CD14-positive monocyte (primary cell): ENCODE data around the gene MIER3. TPM values are rescaled to one million over a fixed set of nuclear protein-coding genes. Genes with fewer than 3 reads are reported as not detected.

ENCODE experiments used
- DNase-seq, 3 donors: peaks; one replicate each; pipeline ENCODE4 v3.0.0-alpha.2; 2011 to 2022
- H2AFZ ChIP-seq: 2 replicates; pipeline ENCODE4 v1.6.0; 2012; ENCODE audit warnings: mild to moderate bottlenecking, low read depth, low read length, inconsistent platforms; ENCODE audit not compliant: insufficient read depth, poor library complexity, severe bottlenecking
- H3K27ac ChIP-seq, 2 donors: 1 replicate in 1 of 2; 2 replicates in 1 of 2; pipeline ENCODE4 v1.5.1; 2012 to 2013; ENCODE audit warnings: low read length in 2 of 2, control low read depth in 1 of 2, inconsistent platforms in 1 of 2, low read depth in 1 of 2, mild to moderate bottlenecking in 1 of 2
- H3K27me3 ChIP-seq, 2 donors: one replicate each; pipeline versions ENCODE4 v1.6.0 to v1.6.1; 2011 to 2013; ENCODE audit warnings: low read length in 2 of 2; ENCODE audit not compliant: control insufficient read depth in 2 of 2, insufficient read depth in 2 of 2
- H3K36me3 ChIP-seq, 2 donors: replicated peaks in 1 of 2; 1 replicate in 1 of 2; 2 replicates in 1 of 2; pipeline versions ENCODE4 v1.5.1 to v1.6.1; 2012 to 2013; ENCODE audit warnings: low read length in 2 of 2, control low read depth in 1 of 2, inconsistent platforms in 1 of 2, mild to moderate bottlenecking in 1 of 2; ENCODE audit not compliant: insufficient read depth in 2 of 2, control insufficient read depth in 1 of 2
- H3K4me1 ChIP-seq, 2 donors: 1 replicate in 1 of 2; 2 replicates in 1 of 2; pipeline versions ENCODE4 v1.5.1 to v1.6.1; 2012 to 2013; ENCODE audit warnings: low read length in 2 of 2, control low read depth in 1 of 2, inconsistent platforms in 1 of 2, mild to moderate bottlenecking in 1 of 2, moderate library complexity in 1 of 2; ENCODE audit not compliant: insufficient read depth in 2 of 2, control insufficient read depth in 1 of 2
- H3K4me2 ChIP-seq: replicated peaks from 2 replicates; pipeline ENCODE3; 2012; ENCODE audit warnings: low read length, moderate library complexity, mild to moderate bottlenecking; ENCODE audit not compliant: poor library complexity, severe bottlenecking; ENCODE audit errors: extremely low read depth
- H3K4me3 ChIP-seq, 3 experiments: fragments of 200-600 bp in 1 of 3; sonication (generic) in 1 of 3; replicated peaks in 1 of 3; 1 replicate in 2 of 3; 2 replicates in 1 of 3; pipeline ENCODE4 v1.5.1; 2011 to 2013; ENCODE audit warnings: low read length in 3 of 3, mild to moderate bottlenecking in 3 of 3, control low read depth in 2 of 3, low read depth in 2 of 3, inconsistent platforms in 1 of 3, moderate library complexity in 1 of 3
- H3K79me2 ChIP-seq: 2 replicates; pipeline ENCODE4 v1.6.0; 2012; ENCODE audit warnings: mild to moderate bottlenecking, control low read depth, inconsistent platforms, low read length, moderate library complexity; ENCODE audit not compliant: insufficient read depth
- H3K9ac ChIP-seq: 2 replicates; pipeline ENCODE4 v1.6.0; 2017; ENCODE audit warnings: low read length, mild to moderate bottlenecking; ENCODE audit not compliant: insufficient read depth, poor library complexity, severe bottlenecking
- H3K9me3 ChIP-seq, 2 donors: replicated peaks in 1 of 2; 1 replicate in 1 of 2; 2 replicates in 1 of 2; pipeline versions ENCODE4 v1.5.1 to v1.6.1; 2012 to 2013; ENCODE audit warnings: low read length in 2 of 2, control low read depth in 1 of 2; ENCODE audit not compliant: control insufficient read depth in 1 of 2, insufficient read depth in 1 of 2
- H4K20me1 ChIP-seq: 2 replicates; pipeline ENCODE4 v1.6.0; 2012; ENCODE audit warnings: mild to moderate bottlenecking, low read length, control low read depth, moderate library complexity; ENCODE audit not compliant: insufficient read depth
- H3K27ac Mint-ChIP-seq, 7 donors: one replicate each; pipeline ENCODE4 v1.8.0; 2020; ENCODE audit warnings: mild to moderate bottlenecking in 7 of 7, mixed read lengths in 7 of 7, moderate library complexity in 6 of 7, inconsistent platforms in 2 of 7
- H3K27me3 Mint-ChIP-seq, 3 donors: one replicate each; pipeline ENCODE4 v1.8.0; 2021 to 2022; ENCODE audit warnings: low read depth in 3 of 3, mild to moderate bottlenecking in 3 of 3, mixed read lengths in 3 of 3, moderate library complexity in 3 of 3, inconsistent platforms in 1 of 3
- H3K36me3 Mint-ChIP-seq, 2 donors: one replicate each; pipeline ENCODE4 v1.8.0; 2020; ENCODE audit warnings: mixed read lengths in 2 of 2, inconsistent platforms in 1 of 2, mild to moderate bottlenecking in 1 of 2
- H3K4me1 Mint-ChIP-seq: one replicate; pipeline ENCODE4 v1.8.0; 2020; ENCODE audit warnings: mild to moderate bottlenecking, mixed read lengths
- H3K4me3 Mint-ChIP-seq, 2 donors: one replicate each; pipeline ENCODE4 v1.8.0; 2020; ENCODE audit warnings: mild to moderate bottlenecking in 2 of 2, mixed read lengths in 2 of 2, moderate library complexity in 1 of 2
- H3K9me3 Mint-ChIP-seq, 7 donors: one replicate each; pipeline ENCODE4 v1.8.0; 2020 to 2022; ENCODE audit warnings: mixed read lengths in 7 of 7, mild to moderate bottlenecking in 6 of 7, moderate library complexity in 6 of 7, inconsistent platforms in 2 of 7
- whole genome bisulfite sequencing: methylation state at CpG from one replicate; pipeline ENCODE4 v1.1.5; 2013; ENCODE audit warnings: missing lambda C conversion rate; ENCODE audit not compliant: insufficient coverage; 5-methylcytosine and 5-hydroxymethylcytosine counted together
- intact Hi-C, 2 donors: fragments of 100-400 bp; cut with micrococcal nuclease; formaldehyde crosslinking; loops; one replicate each; pipeline versions ENCODE4 v1.15.0 to v1.15.1; 2023
- polyA plus RNA-seq, 3 donors: library from polyadenylated mRNA; depleted of rRNA in 1 of 3; unstranded in 2 of 3; stranded (reverse) in 1 of 3; fragments of 300-500 nt in 2 of 3; fragments of >200 nt in 1 of 3; fragmentation: Illumina TruSeq in 2 of 3; gene quantifications; 1 replicate in 2 of 3; 2 replicates in 1 of 3; pipeline ENCODE4 v1.2.3, GENCODE V29; 2012 to 2021
- TF ChIP-seq, protein P1 (sequence below): fragments of 200-600 bp; IDR thresholded peaks from one replicate; pipeline ENCODE4 v1.8.0; 2022; ENCODE audit warnings: antibody characterized with exemption, mild to moderate bottlenecking

Gene MIER3
- polyA plus RNA-seq, 3 donors: 2.4 to 5.7 (median 2.9) TPM

DNA sequence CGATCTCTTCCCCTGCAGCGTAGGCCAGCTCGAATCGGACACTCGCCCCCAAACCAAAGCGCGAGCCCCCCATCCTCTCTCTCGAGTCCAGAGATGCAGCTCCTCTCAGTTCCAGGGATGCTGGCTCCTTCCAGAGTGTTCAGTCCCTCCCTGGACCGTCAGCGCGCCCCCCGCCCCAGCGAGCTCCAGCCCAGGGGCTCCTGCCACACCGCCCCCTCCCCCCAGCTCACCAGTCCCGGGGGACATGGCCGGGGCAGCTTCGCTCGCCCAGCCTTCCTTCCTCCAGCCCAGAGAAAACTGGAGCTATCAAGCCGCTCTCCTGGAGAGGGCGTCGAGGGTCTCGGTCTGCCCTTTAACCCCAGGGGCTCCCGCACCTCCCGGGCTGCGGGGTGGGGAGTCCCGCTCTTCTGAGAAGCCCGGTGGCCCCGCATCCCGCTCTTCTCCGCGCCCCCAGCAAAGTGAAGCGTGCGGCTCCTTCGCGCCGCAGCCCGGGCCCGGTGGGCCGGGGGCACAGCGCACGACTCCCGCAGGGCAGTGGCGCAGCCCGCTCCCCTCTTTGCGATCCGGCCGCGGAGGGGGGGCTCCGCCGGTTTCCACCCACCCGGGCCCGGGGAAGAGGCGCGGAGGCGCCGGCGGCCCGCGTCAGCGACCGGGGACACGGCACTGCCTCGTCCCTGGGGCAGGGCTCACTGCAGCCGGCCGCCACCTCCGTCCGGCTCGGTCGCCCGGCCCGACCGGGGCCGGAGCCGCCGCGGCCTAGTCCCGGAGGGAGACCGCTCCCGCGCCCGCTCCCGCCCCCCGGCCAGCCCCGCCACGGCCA lies 587 bp downstream of the MIER3 start:
- peak overlapping the region; percentile 78 for H2AFZ ChIP-seq
- H3K4me1 Mint-ChIP-seq: peaks cover 24% of the 10 kb centered on the region
- TF ChIP-seq, protein P1, sequence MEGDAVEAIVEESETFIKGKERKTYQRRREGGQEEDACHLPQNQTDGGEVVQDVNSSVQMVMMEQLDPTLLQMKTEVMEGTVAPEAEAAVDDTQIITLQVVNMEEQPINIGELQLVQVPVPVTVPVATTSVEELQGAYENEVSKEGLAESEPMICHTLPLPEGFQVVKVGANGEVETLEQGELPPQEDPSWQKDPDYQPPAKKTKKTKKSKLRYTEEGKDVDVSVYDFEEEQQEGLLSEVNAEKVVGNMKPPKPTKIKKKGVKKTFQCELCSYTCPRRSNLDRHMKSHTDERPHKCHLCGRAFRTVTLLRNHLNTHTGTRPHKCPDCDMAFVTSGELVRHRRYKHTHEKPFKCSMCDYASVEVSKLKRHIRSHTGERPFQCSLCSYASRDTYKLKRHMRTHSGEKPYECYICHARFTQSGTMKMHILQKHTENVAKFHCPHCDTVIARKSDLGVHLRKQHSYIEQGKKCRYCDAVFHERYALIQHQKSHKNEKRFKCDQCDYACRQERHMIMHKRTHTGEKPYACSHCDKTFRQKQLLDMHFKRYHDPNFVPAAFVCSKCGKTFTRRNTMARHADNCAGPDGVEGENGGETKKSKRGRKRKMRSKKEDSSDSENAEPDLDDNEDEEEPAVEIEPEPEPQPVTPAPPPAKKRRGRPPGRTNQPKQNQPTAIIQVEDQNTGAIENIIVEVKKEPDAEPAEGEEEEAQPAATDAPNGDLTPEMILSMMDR: no peak
- no peak overlapping the region for H3K27ac ChIP-seq
- H3K9me3 ChIP-seq: no peaks in the 10 kb centered on the region
- peak overlapping the region; percentile 92 for H3K4me2 ChIP-seq
- DNase-seq: peak in 1 of 3 donors; percentile 5
- peak overlapping the region; percentile 63 to 90 (median 81) for H3K4me3 ChIP-seq
- peaks cover 12 to 21% of the 10 kb centered on the region in 2 donors for H3K27me3 ChIP-seq
- H3K4me3 Mint-ChIP-seq: peak overlapping the region; percentile 98 to 99
- peaks cover 0 to 2% (median 0%) of the 10 kb centered on the region in 7 donors for H3K9me3 Mint-ChIP-seq
- H4K20me1 ChIP-seq: no peaks in the 10 kb centered on the region
- H3K79me2 ChIP-seq: peaks cover 9% of the 10 kb centered on the region
- intact Hi-C loops: loop anchor here in 1 of 2 donors (10.0 kb wide), 1 partner anchor 47 kb away; the partner anchor contains the start of gene SETD9
- peaks cover 8 to 13% of the 10 kb centered on the region in 2 donors for H3K36me3 Mint-ChIP-seq
- peak overlapping the region in 3 of 7 donors; percentile 74 to 83 (median 77) for H3K27ac Mint-ChIP-seq
- H3K36me3 ChIP-seq: peaks cover 4 to 6% of the 10 kb centered on the region in 2 donors
- peaks cover 13 to 22% (median 18%) of the 10 kb centered on the region in 3 donors for H3K27me3 Mint-ChIP-seq
- H3K4me1 ChIP-seq: peaks cover 13 to 25% of the 10 kb centered on the region in 2 donors
- H3K9ac ChIP-seq: peak overlapping the region; percentile 77
- under 1% methylated on average over 81 of the region's 85 CpGs for WGBS

GRCh38 chr5:56950626-56951125 lies 1.2 kb downstream of the MIER3 start:
- Histone ChIP-seq H3K79me2 (peaks cover 9% of the 10 kb centered on the region), H3K36me3 (peaks cover 5 to 13% of the 10 kb centered on the region in 2 donors), H3K9me3 (no peaks in the 10 kb centered on the region), H2AFZ (peak overlapping the region; percentile 78), H4K20me1 (no peaks in the 10 kb centered on the region), H3K27me3 (peaks cover 12 to 21% of the 10 kb centered on the region in 2 donors), H3K4me1 (peaks cover 13 to 25% of the 10 kb centered on the region in 2 donors), H3K9ac (peak overlapping the region; percentile 77), H3K4me2 (peak overlapping the region; percentile 92), H3K27ac (no peak overlapping the region), H3K4me3 (peak overlapping the region; percentile 63 to 90 (median 81))
- peaks cover 24% of the 10 kb centered on the region for H3K4me1 Mint-ChIP-seq
- peak overlapping the region; percentile 98 to 99 for H3K4me3 Mint-ChIP-seq
- H3K27ac Mint-ChIP-seq: peak overlapping the region in 4 of 7 donors; percentile 22 to 83 (median 76)
- H3K9me3 Mint-ChIP-seq: peaks cover 0 to 2% (median 0%) of the 10 kb centered on the region in 7 donors
- intact Hi-C loops: loop anchor here in 1 of 2 donors (10.0 kb wide), 1 partner anchor 46 kb away; the partner anchor contains the start of gene SETD9
- under 1% methylated on average over 33 of the region's 33 CpGs for WGBS
- peak; percentile 3 to 13 (median 13) for DNase-seq
- TF ChIP-seq, protein P1: no peak
- H3K36me3 Mint-ChIP-seq: peaks cover 14 to 19% of the 10 kb centered on the region in 2 donors
- peaks cover 13 to 22% (median 18%) of the 10 kb centered on the region in 3 donors for H3K27me3 Mint-ChIP-seq
